ENCODE data around the gene PRXL2B.
"Not testable (repeated sequence)": the region's sequence is repeated elsewhere in the genome, so short reads cannot be mapped to it uniquely, and the experiment has no call there.

PRXL2B gene

GRCh38 chr1:2550309-2550861 lies 36.2 kb upstream of the PRXL2B start:
- not testable (repeated sequence) for DNase-seq (ENCODE audit: low read depth)

DNA sequence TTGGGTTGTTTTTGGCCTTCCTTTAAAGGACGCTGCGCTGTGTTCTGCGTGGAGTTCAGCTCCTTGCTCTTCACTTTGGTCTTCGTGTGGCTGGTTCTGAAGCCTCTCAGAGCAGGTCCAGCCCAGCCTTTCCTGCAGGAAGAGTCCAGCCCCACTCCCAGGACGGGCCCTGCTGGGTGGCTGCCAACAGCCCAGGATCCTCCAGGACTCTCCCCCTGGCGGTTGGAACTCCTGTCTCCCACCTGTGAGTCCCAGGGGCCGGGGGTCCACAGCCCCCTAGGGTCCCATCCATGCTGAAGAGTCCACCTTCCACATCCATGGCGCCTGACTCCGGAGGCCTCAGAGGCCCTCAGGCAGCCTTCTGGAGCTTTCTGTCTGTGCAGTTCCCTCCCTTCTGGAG lies 35.0 kb upstream of the PRXL2B start:
- not testable (repeated sequence) for DNase-seq (ENCODE audit: low read depth)

- no peak for DNase-seq (ENCODE audit: low read depth)
Observed at GRCh38 chr1:2552189-2552588, 34.4 kb upstream of the PRXL2B start.

DNA sequence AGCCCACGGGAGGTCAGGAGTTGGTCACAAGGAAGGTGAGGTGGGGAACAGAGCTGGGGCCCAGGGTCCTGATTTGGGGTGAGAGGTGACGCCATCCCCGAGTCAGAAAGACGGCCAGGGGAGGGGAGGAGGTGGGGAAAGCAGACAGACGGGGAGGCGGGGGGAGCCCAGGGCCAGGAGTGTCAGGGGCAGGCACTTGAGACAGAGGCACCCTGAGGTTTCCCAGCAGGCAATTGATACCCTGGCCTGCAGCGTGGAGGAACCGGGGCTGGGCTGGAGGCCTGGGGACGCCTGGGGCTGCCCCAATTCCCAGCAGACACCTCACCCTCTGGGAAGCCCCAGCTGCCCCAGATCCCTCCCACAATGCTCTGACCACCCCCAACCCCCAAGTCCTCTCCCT lies 33.5 kb upstream of the PRXL2B start:
- not testable (repeated sequence) for DNase-seq (ENCODE audit: low read depth)

GRCh38 chr1:2553871-2554620 lies 32.5 kb upstream of the PRXL2B start:
- DNase-seq (ENCODE audit: low read depth) = no peak

DNA sequence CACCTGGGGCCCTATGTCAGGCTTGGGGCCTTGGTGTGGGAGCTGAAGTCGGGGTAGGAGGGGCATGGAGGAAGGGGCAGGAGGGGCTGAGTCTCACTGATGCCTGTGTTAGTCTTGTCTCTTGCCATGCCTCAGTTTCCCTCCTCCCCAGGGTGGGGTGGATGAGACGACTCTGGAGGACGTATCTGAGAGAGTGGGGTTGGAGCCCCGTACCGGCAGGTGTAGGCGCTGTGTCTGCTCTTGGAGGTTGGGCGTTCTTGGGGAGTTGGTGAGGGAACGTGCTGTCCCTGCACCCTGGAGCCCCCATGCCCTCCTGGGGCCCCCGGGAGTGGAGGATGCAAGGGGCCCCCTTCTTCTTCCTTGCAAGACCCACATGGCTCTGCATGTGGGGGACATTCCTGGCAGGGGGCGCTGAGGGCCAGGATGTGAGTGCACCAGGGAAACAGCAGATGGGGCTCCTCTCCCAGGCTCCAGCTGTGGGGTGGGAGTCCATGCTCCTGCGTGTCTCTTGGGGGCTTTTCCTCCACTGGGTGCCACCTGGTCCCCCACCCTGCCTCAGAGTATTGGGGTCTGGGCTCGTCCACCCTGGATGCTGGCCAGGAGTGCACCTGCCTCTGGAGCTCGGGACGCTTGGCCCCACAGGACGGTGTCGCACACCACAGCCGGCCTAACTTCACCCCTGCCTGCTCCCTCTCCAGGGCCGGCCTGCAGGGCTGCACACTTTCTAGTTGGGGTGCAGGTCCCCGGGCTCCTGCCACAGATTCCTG lies 31.8 kb upstream of the PRXL2B start:
- DNase-seq (ENCODE audit: low read depth) = no peak

DNA sequence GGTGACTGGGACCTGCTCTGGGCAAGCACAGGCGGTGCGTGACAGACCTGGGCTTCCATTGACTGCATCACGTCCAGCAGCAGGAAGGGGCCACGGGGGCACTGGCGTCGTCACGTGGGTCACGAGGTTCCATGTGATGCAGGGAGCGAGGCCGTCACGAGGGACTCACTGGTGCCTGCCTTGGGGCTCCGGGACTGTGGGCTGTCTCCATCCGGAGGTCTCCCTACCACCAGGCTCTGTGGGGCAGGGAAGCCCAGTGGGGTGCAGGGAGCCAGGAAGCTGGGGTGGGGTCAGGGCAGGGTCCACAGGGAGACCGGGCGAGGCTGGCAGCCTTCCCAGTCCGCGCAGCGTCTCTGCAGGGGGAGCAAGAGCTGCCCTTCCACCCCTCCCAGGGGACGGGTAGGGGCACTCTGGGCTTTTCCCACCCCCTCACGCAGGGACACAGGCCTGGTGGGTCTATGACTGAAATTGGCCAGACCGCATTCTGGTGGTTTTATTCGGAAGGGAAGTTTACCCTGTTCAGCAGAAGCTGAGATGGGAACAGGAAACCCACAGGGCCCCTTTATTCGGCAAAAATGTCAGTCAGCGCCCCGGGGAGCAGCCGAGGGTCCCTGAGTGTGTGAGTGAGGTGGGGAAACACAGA lies 30.8 kb upstream of the PRXL2B start:
- peak; percentile 13 for DNase-seq (ENCODE audit: low read depth)

GRCh38 chr1:2556277-2556677 lies 30.3 kb upstream of the PRXL2B start, which contains the start of gene TNFRSF14:
TNFRSF14 (plus strand) TSS chr1:2556371; CDS start chr1:2556665, 294 bp downstream.
- peak; percentile 34 for DNase-seq (ENCODE audit: low read depth)

- no peak for DNase-seq (ENCODE audit: low read depth)
Observed at GRCh38 chr1:2556678-2557481, 29.7 kb upstream of the PRXL2B start.

GRCh38 chr1:2557482-2558400 lies 28.8 kb upstream of the PRXL2B start:
- no peak for DNase-seq (ENCODE audit: low read depth)

DNA sequence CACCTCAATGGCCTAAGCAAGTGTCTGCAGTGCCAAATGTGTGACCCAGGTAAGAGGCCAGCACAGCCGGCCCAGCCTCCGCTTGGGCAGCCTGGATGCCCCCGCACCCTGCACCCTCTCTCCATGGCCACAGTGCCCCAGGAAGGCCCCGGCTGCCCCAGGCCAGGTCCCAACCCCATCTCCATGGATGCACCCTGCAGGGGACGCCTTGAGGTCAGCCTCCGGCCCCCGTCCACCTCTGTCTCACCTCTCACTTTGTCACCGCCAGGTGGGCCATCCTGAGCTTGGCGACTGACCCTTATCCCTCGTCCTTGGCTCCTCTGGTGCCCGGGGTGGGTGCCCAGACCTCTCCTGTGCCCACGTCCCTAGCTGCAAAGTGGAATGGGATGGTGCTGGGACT lies 28.2 kb upstream of the PRXL2B start:
- no peak for DNase-seq (ENCODE audit: low read depth)

GRCh38 chr1:2558861-2559260 lies 27.7 kb upstream of the PRXL2B start:
- no peak for DNase-seq (ENCODE audit: low read depth)

GRCh38 chr1:2559509-2560298 lies 26.9 kb upstream of the PRXL2B start:
- DNase-seq (ENCODE audit: low read depth) = no peak

- no peak for DNase-seq (ENCODE audit: low read depth)
Observed at GRCh38 chr1:2560299-2561073, 26.1 kb upstream of the PRXL2B start.

GRCh38 chr1:2561446-2561845 lies 25.1 kb upstream of the PRXL2B start:
- DNase-seq (ENCODE audit: low read depth) = no peak

DNA sequence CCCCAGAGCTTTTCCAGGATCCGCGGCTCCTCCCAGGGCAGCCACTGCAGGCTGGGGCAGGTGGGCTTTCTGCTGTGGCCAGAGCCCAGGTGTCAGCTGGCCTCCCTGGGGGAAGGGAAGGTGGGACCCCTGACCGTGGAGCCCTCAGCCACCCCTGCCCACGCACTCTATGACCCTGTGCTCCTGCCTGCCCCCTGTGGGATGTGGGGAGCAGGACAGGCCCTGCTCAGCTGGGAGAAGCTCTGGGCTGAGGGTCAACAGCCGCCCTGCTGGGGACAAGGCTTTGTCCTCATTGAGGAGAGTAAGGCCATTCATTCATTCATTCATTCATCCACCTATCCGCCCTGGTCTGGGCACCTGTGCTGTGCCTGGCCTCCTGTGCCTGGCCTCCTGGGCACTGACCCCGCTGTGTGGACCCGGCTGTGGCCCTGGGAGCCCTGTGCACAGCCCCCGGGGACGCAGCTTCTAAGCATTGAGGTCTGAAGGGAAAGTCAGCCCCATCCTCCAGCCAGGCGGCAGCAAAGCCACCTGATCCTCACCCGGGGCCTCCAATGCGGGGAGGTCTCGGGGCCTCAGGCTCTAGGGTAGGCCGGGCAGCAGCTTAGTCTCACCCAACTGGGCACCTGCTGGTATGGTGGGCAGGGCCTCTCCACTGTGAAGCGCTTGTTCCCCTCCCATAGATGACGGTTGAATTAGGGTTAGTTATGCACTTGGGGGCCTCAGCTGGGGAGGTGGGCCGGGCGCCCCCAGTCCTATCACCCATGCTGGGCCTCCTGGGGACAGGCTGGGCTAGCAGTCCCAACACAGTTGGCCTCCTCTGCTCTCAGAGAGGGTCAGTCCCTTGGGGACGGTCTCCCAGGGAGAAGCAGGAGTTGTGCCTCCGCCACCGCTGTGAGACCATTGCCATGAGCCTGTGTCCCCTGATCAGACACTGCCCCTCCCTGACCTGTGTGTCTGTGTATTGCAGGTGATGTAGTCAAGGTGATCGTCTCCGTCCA lies 24.4 kb upstream of the PRXL2B start:
- no peak for DNase-seq (ENCODE audit: low read depth)

GRCh38 chr1:2563205-2563604 lies 23.4 kb upstream of the PRXL2B start:
- DNase-seq (ENCODE audit: low read depth) = no peak
